Activated T-helper 2 cell treated with anti-CD3 and anti-CD28 coated beads, Interferon-gamma antibody, Interleukin-2, Interleukin-4, amounts not matched to agents 10 μg/mL and 5 μg/mL and 100 μg/mL, durations not matched to agents 14 hours and 24 hours and 36 hours (primary cell): ENCODE data around the gene FBXO39. TPM values are rescaled to one million over a fixed set of nuclear protein-coding genes. Genes with fewer than 3 reads are reported as not detected.
"Not testable (repeated sequence)": the region's sequence is repeated elsewhere in the genome, so short reads cannot be mapped to it uniquely, and the experiment has no call there.

Experiments
- DNase-seq: peaks from one replicate; pipeline ENCODE4 v3.0.0; 2021; ENCODE audit warnings: low spot score
- H3K27ac Mint-ChIP-seq: one replicate; pipeline ENCODE4 v1.8.0; 2021; ENCODE audit warnings: mixed read lengths
- H3K27me3 Mint-ChIP-seq: one replicate; pipeline ENCODE4 v1.8.0; 2021; ENCODE audit warnings: low read depth, mixed read lengths
- H3K36me3 Mint-ChIP-seq: one replicate; pipeline ENCODE4 v1.8.0; 2021; ENCODE audit warnings: low read depth, mixed read lengths
- H3K4me1 Mint-ChIP-seq: one replicate; pipeline ENCODE4 v1.8.0; 2021; ENCODE audit warnings: low read depth, mixed read lengths
- H3K4me3 Mint-ChIP-seq: one replicate; pipeline ENCODE4 v1.8.0; 2021; ENCODE audit warnings: low read depth, mild to moderate bottlenecking, moderate library complexity, mixed read lengths
- H3K9me3 Mint-ChIP-seq: one replicate; pipeline ENCODE4 v1.8.0; 2021; ENCODE audit warnings: mixed read lengths
- intact Hi-C: fragments of 100-400 bp; cut with micrococcal nuclease; formaldehyde crosslinking; loops from one replicate; pipeline ENCODE4 v1.15.1; 2023
- total RNA-seq: library from RNA; stranded (reverse); gene quantifications from 2 replicates; pipeline ENCODE4 v1.2.3, GENCODE V29; 2022

The FBXO39 gene
- 0.11 TPM in 1 of 2 replicates, not detected in the other for total RNA-seq

- peaks cover 62% of the 10 kb centered on the region for H3K9me3 Mint-ChIP-seq
- H3K27ac Mint-ChIP-seq, result no peak within 1 kb of the TSS
- intact Hi-C loops, result no loop called here
- DNase-seq, result no peak
- peaks cover 49% of the 10 kb centered on the region for H3K36me3 Mint-ChIP-seq
- H3K4me3 Mint-ChIP-seq, result no peak within 1 kb of the TSS
- no peaks in the 10 kb centered on the region for H3K4me1 Mint-ChIP-seq
- peaks cover 18% of the 10 kb centered on the region for H3K27me3 Mint-ChIP-seq
Observed at GRCh38 chr17:6775871-6776405, at the start of gene FBXO39. TSS of gene FBXO39 (plus strand) at chr17:6776215. CDS start at chr17:6779869, 3,654 bp downstream.

- H3K4me1 Mint-ChIP-seq, result no peaks in the 10 kb centered on the region
- peaks cover 22% of the 10 kb centered on the region for H3K27me3 Mint-ChIP-seq
- no peaks in the 10 kb centered on the region for H3K36me3 Mint-ChIP-seq
- no peak for DNase-seq
- intact Hi-C loops, result no loop called here
- H3K4me3 Mint-ChIP-seq, result no peak overlapping the region
- H3K27ac Mint-ChIP-seq, result no peak overlapping the region
- no peaks in the 10 kb centered on the region for H3K9me3 Mint-ChIP-seq
Observed at GRCh38 chr17:6729531-6729930, 46.5 kb upstream of the FBXO39 start.

- H3K27ac Mint-ChIP-seq, H3K9me3 Mint-ChIP-seq, H3K4me3 Mint-ChIP-seq, intact Hi-C loops, H3K4me1 Mint-ChIP-seq, H3K36me3 Mint-ChIP-seq, DNase-seq: not testable (repeated sequence)
- H3K27me3 Mint-ChIP-seq, result peaks cover 41% of the 10 kb centered on the region
Observed at GRCh38 chr17:6746665-6747064, 29.4 kb upstream of the FBXO39 start.

GRCh38 chr17:6748617-6749016, 27.4 kb upstream of the FBXO39 start:
- intact Hi-C loops, result no loop called here
- DNase-seq, result no peak
- H3K4me3 Mint-ChIP-seq, result no peak overlapping the region
- H3K27me3 Mint-ChIP-seq, result peaks cover 36% of the 10 kb centered on the region
- no peaks in the 10 kb centered on the region for H3K9me3 Mint-ChIP-seq
- H3K4me1 Mint-ChIP-seq, result peaks cover 14% of the 10 kb centered on the region
- H3K36me3 Mint-ChIP-seq, result no peaks in the 10 kb centered on the region
- no peak overlapping the region for H3K27ac Mint-ChIP-seq

- no peak overlapping the region for H3K4me3 Mint-ChIP-seq
- peaks cover 27% of the 10 kb centered on the region for H3K27me3 Mint-ChIP-seq
- H3K9me3 Mint-ChIP-seq, result no peaks in the 10 kb centered on the region
- peaks cover 15% of the 10 kb centered on the region for H3K4me1 Mint-ChIP-seq
- no peak overlapping the region for H3K27ac Mint-ChIP-seq
- no peak for DNase-seq
- no peaks in the 10 kb centered on the region for H3K36me3 Mint-ChIP-seq
- intact Hi-C loops, result no loop called here
Observed at GRCh38 chr17:6749519-6749918, 26.5 kb upstream of the FBXO39 start.

- intact Hi-C loops, result loop anchor here (10.0 kb wide), 2 partner anchors 93 to 97 kb away; partner anchors contain the start of genes C17orf100 and MED31
- no peak overlapping the region for H3K4me3 Mint-ChIP-seq
Observed at GRCh38 chr17:6752068-6752909, 23.7 kb upstream of the FBXO39 start.

GRCh38 chr17:6753006-6753445, 23.0 kb upstream of the FBXO39 start:
- intact Hi-C loops, result loop anchor here (10.0 kb wide), 2 partner anchors 92 to 98 kb away; partner anchors contain the start of genes C17orf100 and MED31
- peaks cover 11% of the 10 kb centered on the region for H3K27me3 Mint-ChIP-seq
- DNase-seq, result no peak
- H3K36me3 Mint-ChIP-seq, result peaks cover 9% of the 10 kb centered on the region
- H3K27ac Mint-ChIP-seq, result no peak overlapping the region
- H3K4me1 Mint-ChIP-seq, result peaks cover 38% of the 10 kb centered on the region
- H3K4me3 Mint-ChIP-seq, result no peak overlapping the region
- H3K9me3 Mint-ChIP-seq, result no peaks in the 10 kb centered on the region

More at GRCh38 chr17:6752068-6752909, 23.7 kb upstream of the FBXO39 start:
- no peaks in the 10 kb centered on the region for H3K9me3 Mint-ChIP-seq
- DNase-seq, result no peak
- H3K36me3 Mint-ChIP-seq, result peaks cover 2% of the 10 kb centered on the region
- H3K27me3 Mint-ChIP-seq, result peaks cover 14% of the 10 kb centered on the region
- H3K27ac Mint-ChIP-seq, result no peak overlapping the region
- peaks cover 32% of the 10 kb centered on the region for H3K4me1 Mint-ChIP-seq

GRCh38 chr17:6753546-6753945, 22.5 kb upstream of the FBXO39 start:
- H3K4me3 Mint-ChIP-seq, result no peak overlapping the region
- peaks cover 11% of the 10 kb centered on the region for H3K27me3 Mint-ChIP-seq
- peaks cover 41% of the 10 kb centered on the region for H3K4me1 Mint-ChIP-seq
- H3K27ac Mint-ChIP-seq, result no peak overlapping the region
- peaks cover 15% of the 10 kb centered on the region for H3K36me3 Mint-ChIP-seq
- no peak for DNase-seq
- no peaks in the 10 kb centered on the region for H3K9me3 Mint-ChIP-seq
- intact Hi-C loops, result loop anchor here (10.0 kb wide), 2 partner anchors 91 to 99 kb away; partner anchors contain the start of genes C17orf100 and MED31

GRCh38 chr17:6755281-6755680, 20.7 kb upstream of the FBXO39 start:
- Mint-ChIP-seq H3K27me3 (peaks cover 2% of the 10 kb centered on the region), H3K4me1 (peaks cover 45% of the 10 kb centered on the region)

GRCh38 chr17:6755731-6756184, 20.3 kb upstream of the FBXO39 start, which contains the start of gene XAF1:
TSS of gene XAF1 (plus strand) at chr17:6756046. CDS start at chr17:6756079, 33 bp downstream.
- H3K27me3 Mint-ChIP-seq, result no peaks in the 10 kb centered on the region
- no peaks in the 10 kb centered on the region for H3K9me3 Mint-ChIP-seq
- peak; percentile 60 for DNase-seq
- intact Hi-C loops, result loop anchor here (10.0 kb wide), 2 partner anchors 89 to 101 kb away; partner anchors contain the start of genes C17orf100 and MED31
- H3K36me3 Mint-ChIP-seq, result peaks cover 35% of the 10 kb centered on the region
- peak within 1 kb of the TSS; percentile 84 for H3K27ac Mint-ChIP-seq
- H3K4me3 Mint-ChIP-seq, result peak within 1 kb of the TSS; percentile 90
- H3K4me1 Mint-ChIP-seq, result peaks cover 45% of the 10 kb centered on the region

More at GRCh38 chr17:6755281-6755680, 20.7 kb upstream of the FBXO39 start:
- H3K27ac Mint-ChIP-seq, result peak overlapping the region; percentile 84
- H3K9me3 Mint-ChIP-seq, result no peaks in the 10 kb centered on the region
- no peak for DNase-seq
- peaks cover 31% of the 10 kb centered on the region for H3K36me3 Mint-ChIP-seq
- H3K4me3 Mint-ChIP-seq, result peak overlapping the region; percentile 90
- intact Hi-C loops, result loop anchor here (10.0 kb wide), 2 partner anchors 90 to 100 kb away; partner anchors contain the start of genes C17orf100 and MED31

GRCh38 chr17:6756425-6757031, 19.5 kb upstream of the FBXO39 start:
- Mint-ChIP-seq H3K9me3 (no peaks in the 10 kb centered on the region), H3K27me3 (no peaks in the 10 kb centered on the region), H3K4me3 (peak overlapping the region; percentile 90), H3K27ac (peak overlapping the region; percentile 84), H3K36me3 (peaks cover 43% of the 10 kb centered on the region), H3K4me1 (peaks cover 45% of the 10 kb centered on the region)
- intact Hi-C loops, result loop anchor here (10.0 kb wide), 2 partner anchors 88 to 102 kb away; partner anchors contain the start of genes C17orf100 and MED31
- no peak for DNase-seq

- Mint-ChIP-seq H3K36me3 (peaks cover 55% of the 10 kb centered on the region), H3K27me3 (no peaks in the 10 kb centered on the region), H3K4me1 (peaks cover 38% of the 10 kb centered on the region), H3K9me3 (no peaks in the 10 kb centered on the region), H3K4me3 (peak overlapping the region; percentile 77), H3K27ac (peak overlapping the region; percentile 75)
- intact Hi-C loops, result loop anchor here (10.0 kb wide), 2 partner anchors 87 to 103 kb away; partner anchors contain the start of genes C17orf100 and MED31
- DNase-seq, result no peak
Observed at GRCh38 chr17:6757747-6758146, 18.3 kb upstream of the FBXO39 start.
